GM10847 (cell line): Measurements from ENCODE around the gene PAM.

Source experiments
- POLR2A ChIP-seq: IDR thresholded peaks from 2 replicates; pipeline ENCODE4 v1.6.1; 2011; ENCODE audit not compliant: insufficient read length; ENCODE audit errors: extremely low read depth

PAM gene

DNA sequence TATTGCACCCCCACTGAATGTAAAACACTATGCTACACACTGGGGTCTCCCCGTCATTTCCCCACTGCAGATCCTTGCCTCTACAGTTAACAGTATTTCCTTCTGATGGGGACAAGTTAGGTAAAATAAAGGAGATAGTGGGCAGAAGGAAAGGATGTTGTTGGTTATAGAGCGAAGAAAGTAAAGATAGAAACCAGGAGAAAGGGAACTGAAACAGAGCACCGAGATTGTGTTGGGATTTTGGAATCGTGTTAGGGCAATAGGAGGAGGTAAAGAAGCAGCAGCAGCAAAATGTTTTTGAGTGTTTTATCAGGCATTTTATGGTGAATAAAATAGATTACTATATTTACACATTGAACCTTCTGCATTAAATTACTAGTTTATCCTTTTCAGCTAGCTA, 60.0 kb downstream of the PAM start:
- no peak for TF ChIP-seq POLR2A

DNA sequence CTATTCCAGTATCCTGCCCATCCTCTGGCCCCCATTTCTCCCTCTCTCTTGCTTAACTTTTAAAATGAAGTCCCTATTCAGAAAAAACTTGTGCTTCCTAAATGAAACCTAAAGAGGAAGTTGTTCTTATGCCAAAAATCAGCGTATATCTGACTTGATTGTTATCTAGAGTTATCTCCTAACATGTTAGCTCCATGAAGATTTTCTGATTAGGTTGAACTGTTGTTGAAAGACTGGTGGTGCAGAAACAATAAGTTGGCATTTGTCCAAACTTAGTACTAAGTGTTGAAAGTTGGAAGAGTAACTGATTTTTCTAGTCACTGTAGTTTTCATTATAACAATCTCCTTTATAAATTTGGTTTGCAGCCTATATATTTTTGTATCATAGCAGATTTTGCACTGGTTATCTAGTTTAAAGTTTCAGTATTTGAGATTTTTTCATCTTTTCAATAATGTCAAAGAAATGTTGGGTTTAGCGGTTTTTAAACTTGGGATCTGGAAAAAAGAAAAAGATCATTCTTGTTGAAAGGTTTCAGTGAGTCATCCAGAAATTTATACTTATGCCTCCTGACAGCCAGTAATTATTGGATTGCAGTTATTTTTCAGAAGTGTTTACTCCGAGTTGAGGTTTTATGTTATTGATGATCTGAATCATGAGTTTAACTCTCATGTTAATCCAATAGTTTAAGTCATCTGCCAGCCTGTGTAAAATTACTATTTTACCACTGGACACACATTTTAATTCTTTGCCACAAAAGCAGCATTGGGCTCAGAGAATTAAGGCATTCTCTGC, 60.6 kb downstream of the PAM start:
- TF ChIP-seq POLR2A: no peak

DNA sequence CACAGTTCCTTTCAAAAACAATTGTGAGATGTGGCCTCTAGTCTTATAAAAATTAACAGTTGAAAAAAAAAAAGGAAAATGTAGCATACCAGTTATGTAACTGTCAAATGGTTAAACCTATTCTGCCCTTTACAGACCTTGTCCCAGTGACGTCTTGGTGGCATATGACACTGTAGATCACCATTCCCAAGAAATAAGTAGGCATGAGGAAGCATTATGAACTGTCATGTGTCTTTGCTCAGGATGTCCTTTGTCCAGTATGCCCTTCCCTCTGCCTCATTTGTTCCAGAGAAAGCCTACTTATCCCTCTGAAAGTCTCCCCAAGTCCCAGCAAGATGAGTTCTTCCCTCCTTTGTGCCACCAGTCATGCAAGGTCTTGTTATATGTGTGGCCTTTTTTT, 63.2 kb downstream of the PAM start:
- TF ChIP-seq POLR2A: no peak

DNA sequence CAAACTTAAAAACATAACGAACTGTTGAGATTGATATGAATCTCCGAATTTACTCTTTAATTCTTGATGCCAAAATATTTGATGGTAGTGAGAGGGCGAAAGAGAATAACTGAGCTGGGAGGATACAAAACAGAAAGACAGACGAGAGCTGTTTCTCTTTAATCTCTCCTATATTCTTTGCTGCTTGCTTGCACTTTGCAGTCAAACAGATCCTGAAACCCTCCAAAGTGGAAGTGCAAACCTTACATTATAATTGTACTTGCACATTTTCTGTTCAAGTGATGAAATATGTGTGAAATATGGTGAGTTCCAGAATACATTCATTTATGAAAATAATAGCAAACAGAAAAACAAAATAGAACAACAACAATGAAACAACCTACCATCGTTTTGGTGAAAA, 63.8 kb downstream of the PAM start:
- no peak for TF ChIP-seq POLR2A

DNA sequence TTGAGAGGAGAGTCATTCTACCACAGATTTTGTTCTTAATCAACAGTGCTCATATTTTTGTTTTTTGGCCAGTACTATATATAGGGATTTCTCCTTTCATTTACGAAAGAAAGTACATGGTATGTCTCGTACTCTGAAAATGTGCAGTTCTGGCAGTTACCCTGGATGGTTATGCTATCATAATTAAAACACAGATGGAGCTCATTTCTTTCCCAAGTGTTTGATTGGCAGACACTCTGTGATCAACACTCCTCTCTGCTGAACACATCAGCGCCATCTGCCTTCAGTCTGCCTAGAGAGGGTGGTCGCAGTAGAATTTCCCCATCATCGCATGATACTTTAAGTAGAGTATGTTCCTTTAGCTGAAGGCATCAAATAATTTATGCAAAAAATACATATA, 64.5 kb downstream of the PAM start:
- no peak for TF ChIP-seq POLR2A

DNA sequence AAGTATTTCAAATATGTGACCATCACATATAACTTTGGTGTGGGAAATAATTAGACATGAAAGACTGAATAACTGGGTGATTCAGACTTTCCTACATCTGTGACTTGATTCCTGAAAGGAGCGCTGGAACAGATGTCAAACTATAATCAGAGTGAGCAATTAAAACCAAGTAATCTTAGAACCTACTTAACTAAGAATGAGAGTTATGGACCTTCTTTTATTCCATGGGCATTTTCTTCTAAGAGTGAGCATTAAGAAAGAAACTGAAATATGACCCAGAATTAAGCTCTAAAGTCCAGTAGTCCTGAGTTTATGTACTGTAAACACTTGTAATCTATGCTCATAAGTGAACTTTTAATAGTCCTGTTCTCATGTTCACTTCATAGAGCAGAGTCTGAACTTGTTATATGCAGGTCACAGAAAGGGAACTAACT, 68.4 kb downstream of the PAM start:
- no peak for TF ChIP-seq POLR2A

DNA sequence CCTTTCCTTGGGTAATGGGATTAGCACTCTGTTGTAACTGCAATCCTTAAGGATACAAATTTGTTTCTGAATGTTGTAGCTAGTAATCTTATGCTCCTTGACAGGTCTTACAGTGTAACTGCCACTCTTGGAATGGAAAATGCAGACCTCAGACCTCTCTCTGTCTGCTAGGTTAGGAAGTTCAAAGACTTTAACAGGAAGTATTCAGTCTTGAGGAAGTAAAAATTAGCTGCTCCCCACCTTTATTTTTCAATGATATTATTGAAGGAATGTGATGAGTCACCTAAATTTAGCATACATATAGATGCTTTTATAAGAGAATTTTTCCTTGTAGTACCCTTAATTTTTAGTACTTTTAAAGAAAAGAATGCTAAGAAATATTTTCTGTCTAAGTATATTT, 71.5 kb downstream of the PAM start:
- no peak for TF ChIP-seq POLR2A

DNA sequence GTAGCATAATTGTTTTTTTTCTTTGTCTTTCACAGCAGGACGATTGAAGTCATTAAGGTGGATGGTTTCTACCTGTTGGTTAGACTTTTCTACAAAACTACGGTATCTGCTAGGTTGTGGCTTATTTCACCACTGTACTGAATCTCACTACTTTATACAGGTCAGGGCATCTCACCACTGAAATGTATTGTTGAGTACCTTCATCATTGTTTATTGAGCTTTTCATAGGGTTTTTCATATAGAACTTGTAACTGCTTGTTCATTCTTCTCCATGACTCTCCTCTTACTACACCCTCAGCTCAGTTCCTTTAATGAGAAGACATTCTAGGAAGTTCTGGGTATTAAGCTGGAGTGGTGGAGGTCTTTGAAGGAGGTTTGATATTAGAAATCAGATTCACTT, 75.1 kb downstream of the PAM start:
- no peak for TF ChIP-seq POLR2A

DNA sequence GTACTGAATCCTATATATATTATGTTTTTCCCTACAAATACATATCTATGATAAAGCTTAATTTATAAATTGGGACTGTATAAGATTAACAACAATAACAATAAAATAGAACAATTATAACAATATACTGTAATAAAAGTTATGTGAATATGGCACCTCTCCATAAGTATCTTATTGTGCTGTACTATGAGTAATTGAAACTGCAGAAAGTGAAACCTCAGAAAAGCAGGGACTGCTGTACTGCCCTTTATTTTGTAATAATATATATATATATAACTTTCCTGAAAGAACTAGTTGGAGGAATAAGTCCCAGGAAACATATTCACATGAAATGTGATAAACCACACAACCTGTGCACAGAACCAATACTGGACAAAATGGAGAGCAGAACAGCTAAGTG, 77.3 kb downstream of the PAM start:
- no peak for TF ChIP-seq POLR2A

DNA sequence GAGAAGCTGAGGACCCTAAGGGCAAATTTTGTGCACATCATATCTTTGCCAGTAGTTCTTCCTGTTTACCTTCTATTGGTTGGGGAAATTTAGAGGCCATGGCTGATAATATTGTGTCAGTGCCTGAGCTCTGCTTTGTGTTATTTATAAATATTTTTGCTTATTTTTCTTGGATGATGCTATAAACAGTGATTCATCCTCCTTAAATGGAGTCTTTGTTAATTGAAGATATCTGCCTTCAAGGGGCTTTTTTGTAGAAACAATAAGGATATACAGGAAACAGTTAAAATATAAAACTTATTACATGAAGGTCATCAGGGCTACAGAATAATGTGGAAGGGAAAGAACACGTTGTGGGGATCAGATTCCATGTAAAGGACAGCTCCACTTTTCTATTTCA, 78.0 kb downstream of the PAM start:
- TF ChIP-seq POLR2A: no peak

DNA sequence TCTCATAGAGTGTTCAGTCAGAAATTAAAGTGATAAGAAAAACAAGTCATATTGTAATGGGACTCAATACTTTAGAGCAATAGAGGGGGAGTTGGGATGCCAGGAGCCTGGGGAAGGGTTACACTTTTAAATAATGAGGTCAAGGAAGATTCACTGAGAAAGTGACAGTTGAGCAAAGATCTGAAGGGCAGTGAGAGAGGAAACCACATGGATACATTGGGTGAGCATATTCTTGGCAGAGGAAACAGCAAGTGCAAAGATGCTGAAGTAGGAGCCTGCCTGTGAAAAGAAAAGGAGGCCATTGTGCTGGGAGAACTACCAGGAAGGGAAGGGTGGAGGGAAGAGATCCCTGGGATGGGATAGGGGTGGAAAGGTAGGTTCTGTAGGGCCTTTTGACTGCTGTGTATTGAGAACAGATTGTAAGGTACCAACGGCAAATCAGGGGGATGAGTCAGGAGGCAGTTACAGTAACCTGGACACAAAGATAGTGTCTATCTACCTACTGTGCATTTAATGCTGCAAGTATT, 79.4 kb downstream of the PAM start:
- TF ChIP-seq POLR2A: no peak

DNA sequence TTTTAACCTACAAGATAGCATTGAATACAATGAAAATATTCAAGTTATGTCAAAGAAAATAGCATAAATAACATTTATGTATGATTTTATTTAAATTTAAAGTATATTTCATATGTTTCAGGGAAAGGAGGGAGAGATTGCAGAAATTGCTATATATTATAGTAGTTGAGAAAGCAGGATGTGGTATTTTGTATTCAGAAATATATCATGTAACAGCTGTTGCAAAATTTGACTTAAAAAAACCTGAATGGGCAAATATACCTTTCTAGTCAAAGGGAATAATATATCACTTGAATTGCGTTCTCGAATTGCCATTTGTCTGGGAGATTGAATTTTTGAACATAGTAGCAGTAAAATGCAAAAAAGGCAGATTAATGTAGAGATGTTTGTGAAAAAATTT, 80.6 kb downstream of the PAM start:
- no peak for TF ChIP-seq POLR2A

DNA sequence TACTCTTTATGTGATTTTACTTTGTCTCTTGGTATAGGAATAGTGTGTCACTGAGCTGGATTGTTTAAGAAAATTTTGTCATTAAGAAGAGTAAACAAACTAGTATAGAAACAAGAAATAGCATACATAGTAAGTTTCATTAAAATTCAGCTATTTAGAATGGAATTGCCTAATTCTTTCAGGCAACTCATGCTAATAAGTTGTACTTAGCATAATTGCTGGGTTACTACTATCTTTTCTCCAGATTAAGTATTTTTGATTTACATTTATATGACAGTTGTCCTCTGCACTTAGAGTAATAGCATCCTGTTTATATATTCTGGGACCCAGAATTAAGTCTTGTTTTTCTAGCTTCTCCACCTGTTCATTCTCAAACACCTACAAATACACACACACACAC, 85.9 kb downstream of the PAM start:
- TF ChIP-seq POLR2A: no peak

DNA sequence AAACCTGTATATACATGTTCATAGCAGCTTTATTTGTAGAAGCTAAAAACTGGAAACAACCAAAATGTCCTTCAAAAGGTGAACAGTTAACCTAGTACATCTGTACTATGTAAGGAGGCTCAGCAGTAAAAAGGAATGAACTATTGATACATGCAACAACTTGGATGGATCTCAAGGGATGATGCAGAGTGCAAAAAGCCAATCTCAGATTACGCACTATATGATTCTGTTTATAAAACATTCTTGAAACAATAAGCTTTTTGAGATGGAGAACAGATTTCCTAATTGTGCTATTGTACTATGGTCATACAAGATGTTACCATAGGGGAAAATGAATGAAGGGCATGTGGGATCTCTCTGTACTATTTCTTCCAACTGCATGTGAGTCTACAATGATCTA, 88.9 kb downstream of the PAM start:
- no peak for TF ChIP-seq POLR2A

DNA sequence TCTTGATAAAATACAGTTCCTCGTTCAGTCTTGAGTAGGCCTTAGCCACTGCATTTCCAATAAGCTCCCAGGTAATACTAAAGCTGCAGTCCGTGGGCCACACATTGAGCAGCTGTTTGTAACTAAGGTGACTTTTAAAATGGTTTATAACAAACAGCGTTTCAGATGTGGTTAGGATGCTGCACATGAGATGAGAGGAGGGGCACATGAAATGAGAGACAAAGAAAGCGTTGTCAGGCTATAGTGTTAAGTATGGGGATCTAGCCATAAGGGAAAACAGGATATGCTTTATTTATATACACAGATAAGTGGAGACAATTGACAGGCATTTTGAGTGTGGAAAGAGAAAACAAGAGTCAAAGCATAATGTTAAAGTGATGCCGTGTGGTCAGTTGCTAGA, 89.9 kb downstream of the PAM start:
- no peak for TF ChIP-seq POLR2A

DNA sequence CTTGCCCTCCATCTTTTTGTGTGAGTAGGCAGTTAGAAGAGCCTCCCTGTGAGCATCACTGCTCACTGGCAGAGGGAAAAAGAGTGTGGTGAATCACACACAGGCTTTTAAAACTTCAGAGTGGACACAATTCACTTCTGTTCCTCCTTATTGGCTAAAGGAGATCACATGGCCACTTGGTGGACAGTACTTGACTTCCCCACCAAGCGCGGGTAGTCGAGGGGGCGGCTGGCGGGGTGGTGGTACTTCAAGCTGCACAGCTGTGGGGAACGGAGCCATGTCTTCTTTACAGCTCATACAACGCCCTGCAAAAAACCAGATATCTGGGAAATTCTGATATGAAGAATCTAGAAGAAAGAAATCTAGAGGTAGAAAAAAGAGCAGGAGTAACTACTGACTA, 95.4 kb downstream of the PAM start:
- no peak for TF ChIP-seq POLR2A

DNA sequence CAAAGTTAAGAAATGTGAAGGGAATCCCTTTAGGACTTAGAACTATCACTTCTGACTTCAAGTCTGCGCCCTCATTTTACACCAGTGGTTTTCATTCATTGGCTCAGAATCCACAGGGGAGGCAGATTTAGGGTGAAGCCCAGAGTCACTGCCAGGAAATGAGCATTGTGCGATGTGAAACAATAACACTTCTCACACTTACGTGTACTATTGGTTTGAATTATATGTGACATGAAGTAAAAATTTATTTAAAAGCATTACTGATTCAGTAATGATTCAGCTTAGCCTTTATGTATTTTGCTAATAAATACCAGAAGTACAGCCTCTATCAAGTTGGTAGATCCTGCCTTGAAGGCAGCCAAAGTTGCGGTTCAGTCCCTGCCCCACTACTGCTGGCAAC, 98.6 kb downstream of the PAM start:
- no peak for TF ChIP-seq POLR2A
